GM12872 (cell line): ENCODE measurements around the gene MACROD2.

Experiments
- CTCF ChIP-seq: IDR thresholded peaks from 3 replicates; pipeline ENCODE4 v1.5.1; 2011; ENCODE audit warnings: low read depth, mild to moderate bottlenecking, low read length, moderate library complexity; ENCODE audit not compliant: insufficient read depth

The MACROD2 gene

GRCh38 chr20:14723614-14724013, 728.3 kb downstream of the MACROD2 start:
- no peak for TF ChIP-seq CTCF

GRCh38 chr20:14724036-14724435, 728.7 kb downstream of the MACROD2 start:
- TF ChIP-seq CTCF = no peak

- no peak for TF ChIP-seq CTCF
Measured at GRCh38 chr20:14724468-14724867, 729.2 kb downstream of the MACROD2 start.

GRCh38 chr20:14726591-14726990, 731.3 kb downstream of the MACROD2 start:
- TF ChIP-seq CTCF = no peak

GRCh38 chr20:14727485-14728150, 732.3 kb downstream of the MACROD2 start:
- no peak for TF ChIP-seq CTCF

- no peak for TF ChIP-seq CTCF
Measured at GRCh38 chr20:14729390-14729789, 734.1 kb downstream of the MACROD2 start.

- no peak for TF ChIP-seq CTCF
Measured at GRCh38 chr20:14732343-14732742, 737.0 kb downstream of the MACROD2 start.
